IgD-negative memory B cell (primary cell): ENCODE data around the gene PDSS1. TPM values are rescaled to one million over a fixed set of nuclear protein-coding genes. Genes with fewer than 3 reads are reported as not detected.
"Not testable (repeated sequence)": the region's sequence is repeated elsewhere in the genome, so short reads cannot be mapped to it uniquely, and the experiment has no call there.

Experiments used
- H3K27ac Mint-ChIP-seq, 3 donors: one replicate each; pipeline ENCODE4 v1.8.0; 2020 to 2022; ENCODE audit warnings: mild to moderate bottlenecking in 3 of 3, mixed read lengths in 3 of 3, moderate library complexity in 1 of 3
- H3K27me3 Mint-ChIP-seq: one replicate; pipeline ENCODE4 v1.8.0; 2021; ENCODE audit warnings: mixed read lengths
- H3K36me3 Mint-ChIP-seq: one replicate; pipeline ENCODE4 v1.8.0; 2020; ENCODE audit warnings: mild to moderate bottlenecking, mixed read lengths
- H3K4me1 Mint-ChIP-seq, 3 donors: one replicate each; pipeline ENCODE4 v1.8.0; 2020 to 2022; ENCODE audit warnings: mixed read lengths in 3 of 3, mild to moderate bottlenecking in 1 of 3
- H3K4me3 Mint-ChIP-seq, 4 donors: one replicate each; pipeline ENCODE4 v1.8.0; 2020 to 2022; ENCODE audit warnings: mild to moderate bottlenecking in 4 of 4, mixed read lengths in 4 of 4, moderate library complexity in 3 of 4
- H3K9me3 Mint-ChIP-seq, 3 donors: one replicate each; pipeline ENCODE4 v1.8.0; 2020 to 2021; ENCODE audit warnings: mixed read lengths in 3 of 3, mild to moderate bottlenecking in 1 of 3
- polyA plus RNA-seq: library from polyadenylated mRNA; unstranded; fragments of 300-500 nt; fragmentation: Illumina TruSeq; gene quantifications from one replicate; pipeline ENCODE4 v1.2.3, GENCODE V29; 2021

The PDSS1 gene
- polyA plus RNA-seq, 1 donor from 2014 or later = 2.8 TPM

- Mint-ChIP-seq H3K36me3 (no peaks in the 10 kb centered on the region), H3K27ac (no peak overlapping the region), H3K9me3 (no peaks in the 10 kb centered on the region), H3K27me3 (peaks cover 6% of the 10 kb centered on the region), H3K4me1 (peaks cover 0 to 4% (median 3%) of the 10 kb centered on the region in 3 donors), H3K4me3 (peak overlapping the region in 1 of 4 donors; percentile 39)
Measured at GRCh38 chr10:26685441-26685840, 12.1 kb upstream of the PDSS1 start.

DNA sequence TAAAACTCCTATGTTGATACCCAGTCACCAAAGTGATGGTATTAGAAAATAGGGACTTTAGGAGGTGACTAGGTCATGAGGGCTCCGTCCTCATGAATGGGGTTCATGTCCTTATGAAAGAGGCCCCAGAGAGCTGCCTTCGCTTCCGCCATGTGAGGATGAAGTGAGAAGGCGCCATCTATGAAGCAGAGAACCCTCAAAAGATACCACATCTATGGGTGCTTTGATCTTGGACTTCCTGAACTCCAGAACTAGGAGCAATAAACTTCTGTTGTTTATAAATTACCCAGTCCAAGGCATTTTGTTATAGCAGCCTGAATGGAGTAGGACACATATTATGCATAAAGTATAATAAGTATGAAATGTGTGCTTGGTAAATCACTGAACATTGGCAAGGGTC, 8.1 kb upstream of the PDSS1 start:
- H3K9me3 Mint-ChIP-seq = no peaks in the 10 kb centered on the region
- H3K4me3 Mint-ChIP-seq = no peak overlapping the region
- H3K36me3 Mint-ChIP-seq = no peaks in the 10 kb centered on the region
- peaks cover 0 to 4% (median 3%) of the 10 kb centered on the region in 3 donors for H3K4me1 Mint-ChIP-seq
- H3K27ac Mint-ChIP-seq = no peak overlapping the region
- H3K27me3 Mint-ChIP-seq = peaks cover 6% of the 10 kb centered on the region

DNA sequence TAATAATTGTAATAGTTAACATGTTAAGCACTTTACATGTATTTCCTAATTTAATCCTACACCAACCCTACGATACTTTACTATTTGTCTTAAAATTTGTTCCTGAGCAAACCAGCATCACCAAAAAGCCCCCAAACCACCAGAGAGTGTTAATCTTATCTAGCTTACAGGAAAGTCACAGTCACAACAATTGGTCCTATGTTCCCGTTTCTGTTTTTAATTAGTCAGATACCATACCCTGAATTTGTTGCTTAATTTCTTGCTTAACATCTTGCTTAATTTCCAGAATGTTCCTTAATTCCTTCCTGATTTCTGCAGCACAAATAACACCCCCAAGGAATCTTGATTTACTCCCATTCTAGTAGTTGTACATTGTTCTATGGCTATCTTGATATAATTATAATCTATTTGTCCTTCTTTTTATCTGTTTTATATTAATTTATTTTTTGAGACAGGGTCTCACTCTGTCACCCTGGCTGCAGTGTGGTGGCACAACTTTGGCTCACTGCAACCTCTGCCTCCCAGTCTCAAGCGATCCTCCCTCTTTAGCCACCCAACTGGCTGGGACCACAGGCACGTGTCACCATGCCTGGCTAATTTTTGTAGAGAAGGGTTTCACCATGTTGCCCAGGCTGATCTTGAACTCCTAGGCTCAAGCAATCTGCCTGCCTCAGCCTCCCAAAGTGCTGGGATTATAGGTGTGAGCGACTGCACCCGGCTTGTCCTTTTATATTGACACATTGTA, 6.6 kb upstream of the PDSS1 start:
- no peak overlapping the region for H3K4me3 Mint-ChIP-seq
- peaks cover 6% of the 10 kb centered on the region for H3K27me3 Mint-ChIP-seq
- no peaks in the 10 kb centered on the region for H3K9me3 Mint-ChIP-seq
- H3K27ac Mint-ChIP-seq = peak overlapping the region in 1 of 3 donors; percentile 40
- H3K36me3 Mint-ChIP-seq = no peaks in the 10 kb centered on the region
- peaks cover 0 to 1% (median 0%) of the 10 kb centered on the region in 3 donors for H3K4me1 Mint-ChIP-seq

- not testable (repeated sequence) for H3K27ac Mint-ChIP-seq, H3K27me3 Mint-ChIP-seq, H3K9me3 Mint-ChIP-seq, H3K36me3 Mint-ChIP-seq
- H3K4me3 Mint-ChIP-seq = peak overlapping the region in 1 of 4 donors; percentile 72
- H3K4me1 Mint-ChIP-seq = peaks cover 9 to 13% (median 12%) of the 10 kb centered on the region in 3 donors
Measured at GRCh38 chr10:26694536-26694935, 3.0 kb upstream of the PDSS1 start.

DNA sequence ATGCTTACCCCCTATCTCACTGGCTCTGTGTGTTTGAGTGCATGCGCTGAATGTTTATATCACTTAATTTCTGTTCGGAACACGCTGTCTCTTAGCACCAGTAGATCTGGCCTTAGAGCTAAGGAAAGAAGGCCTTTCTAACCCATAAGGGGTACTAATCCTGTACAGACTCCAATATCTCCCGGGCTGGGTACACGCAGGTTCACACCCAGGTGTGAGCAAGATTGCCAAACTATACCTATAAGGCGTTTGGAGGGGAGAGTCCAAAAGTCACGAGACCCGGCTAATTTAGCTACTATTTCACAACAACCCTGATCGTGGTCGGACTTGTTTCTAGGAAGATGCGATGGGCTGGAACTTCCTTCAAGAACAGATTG, 727 bp upstream of the PDSS1 start:
- peaks cover 12 to 18% (median 14%) of the 10 kb centered on the region in 3 donors for H3K4me1 Mint-ChIP-seq
- no peaks in the 10 kb centered on the region for H3K9me3 Mint-ChIP-seq
- H3K27me3 Mint-ChIP-seq = no peaks in the 10 kb centered on the region

GRCh38 chr10:26697922-26698608, 564 bp downstream of the PDSS1 start:
- H3K36me3 Mint-ChIP-seq = peaks cover 1% of the 10 kb centered on the region
- no peaks in the 10 kb centered on the region for H3K9me3 Mint-ChIP-seq
- peaks cover 12 to 20% (median 18%) of the 10 kb centered on the region in 3 donors for H3K4me1 Mint-ChIP-seq
- H3K4me3 Mint-ChIP-seq = peak overlapping the region; percentile 87 to 96 (median 91)
- peak overlapping the region; percentile 67 to 71 (median 68) for H3K27ac Mint-ChIP-seq
- H3K27me3 Mint-ChIP-seq = no peaks in the 10 kb centered on the region

More for the DNA sequence above, 727 bp upstream of the PDSS1 start:
- H3K36me3 Mint-ChIP-seq = peaks cover 1% of the 10 kb centered on the region
- H3K27ac Mint-ChIP-seq = peak overlapping the region in 2 of 3 donors; percentile 87 to 94
- peak overlapping the region; percentile 88 to 96 (median 94) for H3K4me3 Mint-ChIP-seq

DNA sequence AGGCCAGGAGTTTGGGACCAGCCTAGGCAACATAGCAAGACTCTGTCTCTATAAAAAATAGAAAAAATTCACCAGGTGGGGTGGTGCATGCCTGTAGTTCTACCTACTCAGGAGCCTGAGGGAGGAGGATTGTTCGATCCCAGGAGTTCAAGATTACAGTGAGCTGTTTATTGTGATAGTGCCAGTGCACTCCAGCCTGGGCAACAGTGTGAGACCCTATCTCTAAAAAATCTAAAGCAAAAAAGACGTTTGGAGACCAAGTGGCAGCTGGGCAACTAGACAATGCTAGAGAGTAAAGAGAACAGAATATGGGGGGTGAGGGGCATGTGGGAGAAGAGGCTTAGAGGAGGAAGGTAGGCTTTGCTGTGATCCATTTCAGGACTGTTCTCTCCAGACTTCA, 1.4 kb downstream of the PDSS1 start:
- Mint-ChIP-seq H3K9me3 (no peaks in the 10 kb centered on the region), H3K27ac (peak overlapping the region in 2 of 3 donors; percentile 68 to 71), H3K4me1 (peaks cover 12 to 20% (median 18%) of the 10 kb centered on the region in 3 donors), H3K27me3 (no peaks in the 10 kb centered on the region), H3K36me3 (peaks cover 1% of the 10 kb centered on the region), H3K4me3 (peak overlapping the region in 3 of 4 donors; percentile 87 to 94 (median 88))

GRCh38 chr10:26699631-26700030, 2.1 kb downstream of the PDSS1 start:
- H3K36me3 Mint-ChIP-seq = peaks cover 6% of the 10 kb centered on the region
- H3K4me1 Mint-ChIP-seq = peaks cover 12 to 20% (median 18%) of the 10 kb centered on the region in 3 donors
- H3K4me3 Mint-ChIP-seq = peak overlapping the region in 3 of 4 donors; percentile 21 to 88 (median 79)
- H3K27me3 Mint-ChIP-seq = no peaks in the 10 kb centered on the region
- no peaks in the 10 kb centered on the region for H3K9me3 Mint-ChIP-seq
- H3K27ac Mint-ChIP-seq = no peak overlapping the region

- peak overlapping the region in 1 of 4 donors; percentile 72 for H3K4me3 Mint-ChIP-seq
- H3K4me1 Mint-ChIP-seq = peaks cover 12 to 20% (median 18%) of the 10 kb centered on the region in 3 donors
- no peak overlapping the region for H3K27ac Mint-ChIP-seq
- no peaks in the 10 kb centered on the region for H3K27me3 Mint-ChIP-seq
- H3K36me3 Mint-ChIP-seq = peaks cover 6% of the 10 kb centered on the region
- no peaks in the 10 kb centered on the region for H3K9me3 Mint-ChIP-seq
Measured at GRCh38 chr10:26700884-26701630, 3.6 kb downstream of the PDSS1 start.

DNA sequence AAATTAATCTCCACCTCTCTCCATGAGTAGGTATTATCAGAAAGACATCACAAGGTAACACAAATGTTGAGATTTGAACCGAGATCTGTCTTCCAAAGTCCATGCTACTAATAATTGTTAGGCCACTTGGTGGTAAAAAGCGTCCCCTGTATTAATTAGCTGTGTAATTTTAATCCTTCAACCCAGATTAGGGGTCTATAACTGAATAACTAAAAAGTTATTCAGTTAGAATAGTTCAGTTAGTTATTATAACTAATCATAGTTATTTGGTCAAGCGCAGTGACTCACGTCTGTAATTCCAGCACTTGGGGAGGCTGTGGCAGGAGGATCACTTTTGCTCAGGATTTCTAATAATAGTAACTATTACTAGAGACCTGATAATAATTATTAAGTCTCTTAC, 5.6 kb downstream of the PDSS1 start:
- no peaks in the 10 kb centered on the region for H3K27me3 Mint-ChIP-seq
- no peak overlapping the region for H3K27ac Mint-ChIP-seq
- peaks cover 9% of the 10 kb centered on the region for H3K36me3 Mint-ChIP-seq
- peaks cover 7 to 15% (median 13%) of the 10 kb centered on the region in 3 donors for H3K4me1 Mint-ChIP-seq
- H3K9me3 Mint-ChIP-seq = no peaks in the 10 kb centered on the region
- peak overlapping the region in 1 of 4 donors; percentile 19 for H3K4me3 Mint-ChIP-seq

GRCh38 chr10:26703974-26704373, 6.5 kb downstream of the PDSS1 start:
- Mint-ChIP-seq H3K4me3 (no peak overlapping the region), H3K4me1 (peaks cover 1 to 10% (median 7%) of the 10 kb centered on the region in 3 donors), H3K36me3 (peaks cover 9% of the 10 kb centered on the region), H3K27me3 (no peaks in the 10 kb centered on the region), H3K27ac (no peak overlapping the region), H3K9me3 (no peaks in the 10 kb centered on the region)

DNA sequence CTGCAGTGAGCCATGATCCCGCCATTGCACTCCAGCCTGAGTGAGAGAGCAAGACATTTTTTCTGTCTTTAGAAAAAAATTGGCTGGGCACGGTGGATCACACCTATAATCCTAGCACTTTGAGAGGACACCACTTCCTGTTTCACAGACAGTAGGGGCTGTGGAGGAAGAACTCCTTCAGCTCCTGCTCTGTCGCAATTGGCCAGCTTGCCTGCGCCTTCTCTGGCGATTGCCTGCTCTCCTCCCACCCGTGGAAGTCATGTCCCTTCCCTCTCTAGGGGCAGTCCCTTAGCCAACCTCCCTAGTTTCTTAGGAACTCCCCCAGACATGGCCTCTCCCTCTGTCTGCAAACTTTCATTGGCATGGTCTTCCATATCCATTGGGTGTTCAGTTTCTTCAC, 8.7 kb downstream of the PDSS1 start:
- Mint-ChIP-seq H3K27ac (no peak overlapping the region), H3K27me3 (no peaks in the 10 kb centered on the region), H3K36me3 (peaks cover 10% of the 10 kb centered on the region), H3K4me3 (peak overlapping the region in 1 of 4 donors; percentile 67), H3K9me3 (no peaks in the 10 kb centered on the region), H3K4me1 (peaks cover 1 to 4% (median 2%) of the 10 kb centered on the region in 3 donors)

- peaks cover 1 to 4% (median 2%) of the 10 kb centered on the region in 3 donors for H3K4me1 Mint-ChIP-seq
- H3K27ac Mint-ChIP-seq = no peak overlapping the region
- H3K27me3 Mint-ChIP-seq = no peaks in the 10 kb centered on the region
- H3K4me3 Mint-ChIP-seq = no peak overlapping the region
- H3K36me3 Mint-ChIP-seq = peaks cover 10% of the 10 kb centered on the region
- H3K9me3 Mint-ChIP-seq = no peaks in the 10 kb centered on the region
Measured at GRCh38 chr10:26706936-26707335, 9.4 kb downstream of the PDSS1 start.

- no peak overlapping the region for H3K4me3 Mint-ChIP-seq
- H3K9me3 Mint-ChIP-seq = no peaks in the 10 kb centered on the region
- no peak overlapping the region for H3K27ac Mint-ChIP-seq
- H3K4me1 Mint-ChIP-seq = peaks cover 0 to 1% (median 0%) of the 10 kb centered on the region in 3 donors
- peaks cover 11% of the 10 kb centered on the region for H3K36me3 Mint-ChIP-seq
- H3K27me3 Mint-ChIP-seq = no peaks in the 10 kb centered on the region
Measured at GRCh38 chr10:26711324-26711723, 13.8 kb downstream of the PDSS1 start.
